Activated CD8-positive, alpha-beta T cell treated with anti-CD3 and anti-CD28 coated beads for 36 hours (primary cell): ENCODE results near the gene LRSAM1. TPM values are rescaled to one million over a fixed set of nuclear protein-coding genes. Genes with fewer than 3 reads are reported as not detected.
A peak's percentile ranks its signal among the peaks of the same experiment; 100 is the strongest.

ENCODE experiments used
- ATAC-seq: fragments of 200-7000 bp; cut with Tn5 transposase; one replicate; pipeline ENCODE4 v1.10.0; 2021; ENCODE audit warnings: mild to moderate bottlenecking, moderate library complexity
- CTCF ChIA-PET: fragments of 350-600 bp; sonication (Branson Sonifier 250); formaldehyde crosslinking; loops from one replicate; lab custom pipeline; 2021; ENCODE audit warnings: antibody characterized with exemption; lab: Charles Lee
- POLR2A ChIA-PET: fragments of 350-600 bp; sonication (Branson Sonifier 250); formaldehyde crosslinking; loops from one replicate; lab custom pipeline; 2021; ENCODE audit warnings: antibody characterized with exemption; lab: Charles Lee
- DNase-seq: peaks from one replicate; pipeline ENCODE4 v3.0.0-alpha.2; 2020
- H3K27ac Mint-ChIP-seq: one replicate; pipeline ENCODE4 v1.8.0; 2021; ENCODE audit warnings: mild to moderate bottlenecking, mixed read lengths
- H3K27me3 Mint-ChIP-seq: one replicate; pipeline ENCODE4 v1.8.0; 2021; ENCODE audit warnings: mixed read lengths
- H3K36me3 Mint-ChIP-seq: one replicate; pipeline ENCODE4 v1.8.0; 2021; ENCODE audit warnings: low read depth, mixed read lengths
- H3K4me1 Mint-ChIP-seq: one replicate; pipeline ENCODE4 v1.8.0; 2021; ENCODE audit warnings: low read depth, mixed read lengths
- H3K4me3 Mint-ChIP-seq: one replicate; pipeline ENCODE4 v1.8.0; 2021; ENCODE audit warnings: mild to moderate bottlenecking, moderate library complexity, mixed read lengths
- H3K9me3 Mint-ChIP-seq: one replicate; pipeline ENCODE4 v1.8.0; 2021; ENCODE audit warnings: mixed read lengths
- intact Hi-C: fragments of 100-400 bp; cut with micrococcal nuclease; formaldehyde crosslinking; loops from one replicate; pipeline ENCODE4 v1.10.0; 2022
- total RNA-seq, 2 experiments: library from RNA; stranded (reverse); gene quantifications; one replicate each; pipeline ENCODE4 v1.2.3, GENCODE V29; 2021
- TF ChIP-seq, protein P1 (sequence below): fragments of 200-600 bp; IDR thresholded peaks from one replicate; pipeline ENCODE4 v1.8.0; 2022; ENCODE audit warnings: antibody characterized with exemption, mild to moderate bottlenecking

Gene LRSAM1
- total RNA-seq, 2 experiments from 2014 or later = 17.1 to 18.6 TPM

DNA sequence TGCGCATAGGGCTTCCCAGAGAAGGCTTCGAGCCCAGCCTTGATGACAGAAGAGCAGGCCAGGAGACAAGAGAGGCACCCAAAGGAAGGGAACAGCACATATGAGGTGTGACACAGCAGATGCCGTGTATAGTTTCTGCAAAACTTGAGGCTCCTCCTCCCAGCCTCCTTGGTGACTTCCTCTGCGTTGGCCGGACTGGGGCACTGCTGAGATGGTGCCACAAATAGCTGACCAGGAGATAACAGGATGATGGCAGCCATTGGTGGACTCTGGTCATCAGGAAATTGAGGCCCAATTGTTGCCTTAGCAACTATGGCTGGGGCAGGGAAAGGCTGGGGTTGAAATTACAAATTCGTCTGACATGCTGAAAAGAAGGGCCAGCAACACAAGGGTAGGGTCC, 32.0 kb upstream of the LRSAM1 start:
- no peaks in the 10 kb centered on the region for H3K36me3 Mint-ChIP-seq
- H3K4me3 Mint-ChIP-seq = no peak overlapping the region
- intact Hi-C loops = no loop called here
- H3K27me3 Mint-ChIP-seq = peaks cover 11% of the 10 kb centered on the region
- H3K9me3 Mint-ChIP-seq = no peaks in the 10 kb centered on the region
- no peak for DNase-seq
- H3K27ac Mint-ChIP-seq = no peak overlapping the region
- ChIA-PET POLR2A (no interaction called here), CTCF (interaction anchor here (1.0 to 1.6 kb wide), 2 partner anchors 108 to 206 kb away, joined by 3 read pairs; no protein-coding TSS in a partner anchor)
- TF ChIP-seq, protein P1, sequence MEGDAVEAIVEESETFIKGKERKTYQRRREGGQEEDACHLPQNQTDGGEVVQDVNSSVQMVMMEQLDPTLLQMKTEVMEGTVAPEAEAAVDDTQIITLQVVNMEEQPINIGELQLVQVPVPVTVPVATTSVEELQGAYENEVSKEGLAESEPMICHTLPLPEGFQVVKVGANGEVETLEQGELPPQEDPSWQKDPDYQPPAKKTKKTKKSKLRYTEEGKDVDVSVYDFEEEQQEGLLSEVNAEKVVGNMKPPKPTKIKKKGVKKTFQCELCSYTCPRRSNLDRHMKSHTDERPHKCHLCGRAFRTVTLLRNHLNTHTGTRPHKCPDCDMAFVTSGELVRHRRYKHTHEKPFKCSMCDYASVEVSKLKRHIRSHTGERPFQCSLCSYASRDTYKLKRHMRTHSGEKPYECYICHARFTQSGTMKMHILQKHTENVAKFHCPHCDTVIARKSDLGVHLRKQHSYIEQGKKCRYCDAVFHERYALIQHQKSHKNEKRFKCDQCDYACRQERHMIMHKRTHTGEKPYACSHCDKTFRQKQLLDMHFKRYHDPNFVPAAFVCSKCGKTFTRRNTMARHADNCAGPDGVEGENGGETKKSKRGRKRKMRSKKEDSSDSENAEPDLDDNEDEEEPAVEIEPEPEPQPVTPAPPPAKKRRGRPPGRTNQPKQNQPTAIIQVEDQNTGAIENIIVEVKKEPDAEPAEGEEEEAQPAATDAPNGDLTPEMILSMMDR = no peak
- ATAC-seq = no peak
- H3K4me1 Mint-ChIP-seq = peaks cover 10% of the 10 kb centered on the region

DNA sequence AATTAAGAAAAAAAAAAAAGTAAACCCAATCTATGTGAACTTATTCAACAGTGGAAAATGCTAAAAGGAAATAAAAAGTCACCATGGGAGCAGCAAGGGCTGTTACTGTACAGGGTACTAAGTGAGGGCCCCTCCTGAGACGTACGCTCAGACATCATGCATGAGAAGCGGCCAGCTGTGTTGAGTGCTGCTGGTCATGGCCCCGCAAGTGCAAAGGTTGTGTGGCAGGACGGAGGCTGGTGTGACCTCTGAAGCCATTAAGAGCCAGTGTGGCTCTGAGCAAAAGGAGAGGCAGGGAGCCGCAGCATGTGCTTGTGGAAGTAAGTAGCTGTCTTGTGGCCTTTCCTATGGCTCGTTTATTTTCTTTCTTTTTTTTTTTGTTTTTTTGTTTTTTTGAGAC, 30.3 kb upstream of the LRSAM1 start:
- Mint-ChIP-seq H3K36me3 (no peaks in the 10 kb centered on the region), H3K27ac (no peak overlapping the region), H3K4me3 (no peak overlapping the region), H3K27me3 (peaks cover 3% of the 10 kb centered on the region), H3K4me1 (peaks cover 19% of the 10 kb centered on the region), H3K9me3 (no peaks in the 10 kb centered on the region)
- no peak for DNase-seq
- intact Hi-C loops = no loop called here
- POLR2A ChIA-PET = interaction anchor here (0.7 to 1.4 kb wide), 4 partner anchors 26 to 29 kb away, joined by 3 to 5 read pairs (median 4); no protein-coding TSS in a partner anchor
- CTCF ChIA-PET = no interaction called here
- TF ChIP-seq, protein P1 = no peak
- no peak for ATAC-seq

DNA sequence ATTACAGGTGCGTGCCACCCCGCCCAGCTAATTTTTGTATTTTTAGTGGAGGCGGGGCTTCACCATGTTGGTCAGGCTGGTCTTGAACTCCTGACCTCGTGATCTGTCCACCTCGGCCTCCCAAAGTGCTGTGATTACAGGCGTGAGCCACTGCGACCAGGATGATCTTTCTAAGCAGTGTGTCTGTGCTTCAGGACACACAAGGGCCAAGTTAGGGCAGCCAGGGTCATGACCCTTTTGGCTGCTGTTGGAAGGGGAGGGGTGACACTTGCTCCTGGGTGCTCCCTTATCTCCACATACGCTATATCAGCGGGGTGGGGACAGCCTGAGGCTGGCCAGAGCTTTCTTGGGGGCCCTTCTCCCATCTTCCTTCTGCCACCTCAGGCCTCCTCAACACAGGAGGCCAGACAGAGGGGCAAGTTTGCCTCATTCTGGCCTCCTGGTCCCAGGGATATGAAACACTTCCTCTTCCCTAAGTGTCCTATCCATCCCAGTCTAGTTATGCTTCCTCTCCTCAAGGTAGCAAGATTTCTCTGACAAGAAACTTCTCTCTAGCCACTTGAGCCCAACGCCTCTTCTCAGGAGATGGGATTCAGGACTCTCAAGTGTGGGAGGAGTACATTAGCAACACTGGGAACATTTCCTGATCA, 29.1 kb upstream of the LRSAM1 start:
- ChIA-PET CTCF (interaction anchor here (1.7 kb wide), 1 partner anchor 37 kb away, joined by 3 read pairs; no protein-coding TSS in a partner anchor), POLR2A (interaction anchor here (0.5 to 4.3 kb wide), 2 partner anchors 29 to 558 kb away, joined by 3 to 52 read pairs; partner anchors contain the start of genes LRSAM1 and RPL12)
- Mint-ChIP-seq H3K9me3 (no peaks in the 10 kb centered on the region), H3K27ac (no peak overlapping the region), H3K27me3 (no peaks in the 10 kb centered on the region), H3K36me3 (peaks cover 7% of the 10 kb centered on the region), H3K4me3 (peak overlapping the region; percentile 98), H3K4me1 (peaks cover 28% of the 10 kb centered on the region)
- DNase-seq = no peak
- intact Hi-C loops = no loop called here
- no peak for ATAC-seq
- TF ChIP-seq, protein P1 = no peak

DNA sequence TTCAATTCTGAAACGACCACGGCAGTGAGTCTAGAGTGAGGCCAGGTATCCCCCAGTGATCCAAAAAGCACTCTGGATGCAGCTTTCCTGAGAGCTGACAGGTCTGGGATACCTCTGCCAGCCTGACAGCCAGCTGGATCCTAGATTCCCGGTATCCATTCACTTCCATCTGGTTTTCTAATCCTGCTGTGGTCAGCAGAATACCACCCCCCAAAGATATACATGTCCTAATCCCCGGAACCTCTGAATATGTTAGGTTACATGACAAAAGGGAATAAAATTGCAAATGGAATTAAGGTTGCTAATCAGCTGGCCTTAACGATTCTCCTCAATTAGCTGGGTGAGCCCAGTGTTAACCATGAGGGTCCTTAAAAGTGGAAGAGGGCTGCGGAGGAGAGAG, 28.5 kb upstream of the LRSAM1 start:
- H3K36me3 Mint-ChIP-seq = peaks cover 10% of the 10 kb centered on the region
- peak overlapping the region; percentile 98 for H3K4me3 Mint-ChIP-seq
- intact Hi-C loops = loop anchor here (1.0 kb wide), 1 partner anchor 34 kb away; no protein-coding TSS in a partner anchor
- TF ChIP-seq, protein P1 = no peak
- CTCF ChIA-PET = interaction anchor here (1.6 to 2.0 kb wide), 3 partner anchors 27 to 111 kb away, joined by 3 to 6 read pairs (median 4); no protein-coding TSS in a partner anchor
- H3K9me3 Mint-ChIP-seq = no peaks in the 10 kb centered on the region
- H3K4me1 Mint-ChIP-seq = peaks cover 32% of the 10 kb centered on the region
- POLR2A ChIA-PET = interaction anchor here (0.9 to 4.3 kb wide), 4 partner anchors 24 to 288 kb away, joined by 4 to 52 read pairs (median 10); partner anchors contain the start of genes LRSAM1 and RPL12
- DNase-seq (no peak), ATAC-seq (no peak)
- peak overlapping the region; percentile 96 for H3K27ac Mint-ChIP-seq
- H3K27me3 Mint-ChIP-seq = no peaks in the 10 kb centered on the region

DNA sequence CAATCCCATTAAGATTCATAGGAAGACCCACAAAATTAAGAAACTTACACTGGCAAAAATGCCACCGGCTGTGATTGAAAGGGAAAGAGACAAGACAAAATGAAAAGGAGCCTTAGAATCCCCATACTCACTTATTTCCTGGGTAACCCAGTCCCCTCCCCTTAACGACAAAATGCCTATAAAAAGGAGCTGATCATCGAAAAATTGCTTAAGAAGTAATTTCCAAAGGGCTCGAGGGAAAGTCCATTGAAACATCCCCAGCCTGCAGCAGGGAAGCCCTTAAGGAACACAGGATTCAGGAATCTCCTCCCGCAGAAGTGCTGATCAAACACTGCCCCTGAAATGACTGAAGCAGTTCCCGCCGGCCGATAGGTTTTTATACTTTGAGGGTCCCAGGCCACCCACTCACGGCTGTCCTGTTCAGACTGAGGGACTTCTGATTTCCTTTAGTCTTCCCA, 27.8 kb upstream of the LRSAM1 start:
- Mint-ChIP-seq H3K9me3 (no peaks in the 10 kb centered on the region), H3K27me3 (no peaks in the 10 kb centered on the region), H3K4me1 (peaks cover 39% of the 10 kb centered on the region), H3K27ac (peak overlapping the region; percentile 96), H3K36me3 (peaks cover 17% of the 10 kb centered on the region), H3K4me3 (peak overlapping the region; percentile 98)
- TF ChIP-seq, protein P1 = no peak
- POLR2A ChIA-PET = interaction anchor here (0.6 to 4.3 kb wide), 10 partner anchors 19 to 475 kb away, joined by 3 to 52 read pairs (median 4); partner anchors contain the start of genes LRSAM1 and RPL12
- DNase-seq (no peak), ATAC-seq (no peak)
- CTCF ChIA-PET = interaction anchor here (0.8 to 2.0 kb wide), 5 partner anchors 26 to 112 kb away, joined by 3 to 6 read pairs (median 4); partner anchors contain the start of gene SLC2A8
- intact Hi-C loops = loop anchor here (1.0 kb wide), 1 partner anchor 35 kb away; no protein-coding TSS in a partner anchor
